WTC11 (cell line): ENCODE measurements around the gene F13A1. TPM values are rescaled to one million over a fixed set of nuclear protein-coding genes. Genes with fewer than 3 reads are reported as not detected.

Source experiments
- ATAC-seq: fragments of 200-7000 bp; cut with Tn5 transposase; 2 replicates; pipeline ENCODE4 v1.10.0; 2021; ENCODE audit warnings: mild to moderate bottlenecking, moderate library complexity
- CTCF ChIA-PET: fragments of 300-600 bp; sonication (Branson Sonifier 250); formaldehyde crosslinking; loops from one replicate; lab custom pipeline; 2021; ENCODE audit warnings: antibody characterized with exemption; lab: Charles Lee
- POLR2A ChIA-PET: fragments of 350-600 bp; sonication (Branson Sonifier 250); formaldehyde crosslinking; loops from one replicate; lab custom pipeline; 2021; ENCODE audit warnings: antibody characterized with exemption; lab: Charles Lee
- DNase-seq: peaks from one replicate; pipeline ENCODE4 v3.0.0; 2021; ENCODE audit warnings: low spot score
- H3K27ac Mint-ChIP-seq: 2 replicates; pipeline ENCODE4 v1.8.0; 2021; ENCODE audit warnings: mixed read lengths
- H3K27me3 Mint-ChIP-seq: 2 replicates; pipeline ENCODE4 v1.8.0; 2021; ENCODE audit warnings: low read depth, mild to moderate bottlenecking, moderate library complexity, mixed read lengths
- H3K36me3 Mint-ChIP-seq: 2 replicates; pipeline ENCODE4 v1.8.0; 2021; ENCODE audit warnings: mixed read lengths
- H3K4me1 Mint-ChIP-seq: 2 replicates; pipeline ENCODE4 v1.8.0; 2022; ENCODE audit warnings: mixed read lengths
- H3K4me3 Mint-ChIP-seq: 2 replicates; pipeline ENCODE4 v1.8.0; 2021; ENCODE audit warnings: mild to moderate bottlenecking, moderate library complexity, mixed read lengths
- H3K9me3 Mint-ChIP-seq: 2 replicates; pipeline ENCODE4 v1.8.0; 2021; ENCODE audit warnings: mixed read lengths
- CREB1 ChIP-seq: sonication (generic); formaldehyde crosslinking; IDR thresholded peaks from 2 replicates; pipeline ENCODE4 v1.8.0; 2023; ENCODE audit warnings: mild to moderate bottlenecking, missing genetic modification reagents
- ESRRA ChIP-seq: sonication (generic); formaldehyde crosslinking; IDR thresholded peaks from 2 replicates; pipeline ENCODE4 v1.8.1; 2022; ENCODE audit warnings: mild to moderate bottlenecking, missing genetic modification reagents, borderline replicate concordance
- FOXK1 ChIP-seq: sonication (generic); formaldehyde crosslinking; IDR thresholded peaks from 2 replicates; pipeline ENCODE4 v1.8.0; 2022; ENCODE audit warnings: mild to moderate bottlenecking, moderate library complexity, missing genetic modification reagents
- NFATC4 ChIP-seq: fragments of 250-450 bp; sonication (Bioruptor Pico); IDR thresholded peaks from 2 replicates; pipeline ENCODE4 v1.9.0; 2021; ENCODE audit warnings: mild to moderate bottlenecking
- NFE2L1 ChIP-seq: sonication (generic); formaldehyde crosslinking; IDR thresholded peaks from 2 replicates; pipeline ENCODE4 v1.8.1; 2023; ENCODE audit warnings: missing genetic modification reagents
- RELA ChIP-seq: sonication (generic); formaldehyde crosslinking; IDR thresholded peaks from 2 replicates; pipeline ENCODE4 v1.8.1; 2022; ENCODE audit warnings: missing genetic modification reagents, mild to moderate bottlenecking, borderline replicate concordance
- SMAD4 ChIP-seq: sonication (generic); formaldehyde crosslinking; IDR thresholded peaks from 2 replicates; pipeline ENCODE4 v1.8.0; 2022; ENCODE audit warnings: mild to moderate bottlenecking, missing genetic modification reagents
- SP1 ChIP-seq: sonication (generic); formaldehyde crosslinking; conservative IDR thresholded peaks from 2 replicates; pipeline ENCODE4 v1.8.1; 2022; ENCODE audit warnings: missing genetic modification reagents
- total RNA-seq: library from RNA; stranded (reverse); gene quantifications from 3 replicates; pipeline ENCODE4 v1.2.3, GENCODE V29; 2021
- TF ChIP-seq, protein P1 (sequence below): sonication (generic); formaldehyde crosslinking; IDR thresholded peaks from 2 replicates; pipeline ENCODE4 v1.8.1; 2023; ENCODE audit warnings: mild to moderate bottlenecking, missing genetic modification reagents, moderate library complexity
- TF ChIP-seq, protein P2 (sequence below): fragments of 250-450 bp; sonication (Bioruptor Pico); IDR thresholded peaks from 2 replicates; pipeline ENCODE4 v1.9.0; 2021; ENCODE audit warnings: mild to moderate bottlenecking, borderline replicate concordance
- TF ChIP-seq, protein P3 (sequence below): sonication (generic); formaldehyde crosslinking; IDR thresholded peaks from 2 replicates; pipeline ENCODE4 v1.8.0; 2022; ENCODE audit warnings: mild to moderate bottlenecking, missing genetic modification reagents
- TF ChIP-seq, protein P4 (sequence below): fragments of 200-600 bp; IDR thresholded peaks from 2 replicates; pipeline ENCODE4 v1.8.0; 2022; ENCODE audit warnings: antibody characterized with exemption
- TF ChIP-seq, protein P5 (sequence below): sonication (generic); formaldehyde crosslinking; IDR thresholded peaks from 2 replicates; pipeline ENCODE4 v1.8.1; 2023; ENCODE audit warnings: mild to moderate bottlenecking, missing genetic modification reagents
- TF ChIP-seq, protein P6 (sequence below): sonication (generic); formaldehyde crosslinking; IDR thresholded peaks from 2 replicates; pipeline ENCODE4 v1.8.1; 2022; ENCODE audit warnings: low read depth, mild to moderate bottlenecking, moderate library complexity, missing genetic modification reagents, borderline replicate concordance
- TF ChIP-seq, protein P7 (sequence below): sonication (generic); formaldehyde crosslinking; IDR thresholded peaks from 2 replicates; pipeline ENCODE4 v1.8.0; 2023; ENCODE audit warnings: mild to moderate bottlenecking, missing genetic modification reagents
- TF ChIP-seq, protein P8 (sequence below): fragments of 250-450 bp; sonication (Bioruptor Pico); IDR thresholded peaks from 2 replicates; pipeline ENCODE4 v2.1.2; 2022; ENCODE audit warnings: mild to moderate bottlenecking, moderate library complexity
- TF ChIP-seq, protein P9 (sequence below): sonication (generic); formaldehyde crosslinking; IDR thresholded peaks from 2 replicates; pipeline ENCODE4 v1.8.0; 2022; ENCODE audit warnings: mild to moderate bottlenecking, missing genetic modification reagents
- TF ChIP-seq, protein P10 (sequence below): sonication (generic); formaldehyde crosslinking; IDR thresholded peaks from 2 replicates; pipeline ENCODE4 v1.8.1; 2023; ENCODE audit warnings: mild to moderate bottlenecking, moderate library complexity, missing genetic modification reagents

The F13A1 gene
- total RNA-seq, 1 experiment from 2014 or later = 1.0 TPM

DNA sequence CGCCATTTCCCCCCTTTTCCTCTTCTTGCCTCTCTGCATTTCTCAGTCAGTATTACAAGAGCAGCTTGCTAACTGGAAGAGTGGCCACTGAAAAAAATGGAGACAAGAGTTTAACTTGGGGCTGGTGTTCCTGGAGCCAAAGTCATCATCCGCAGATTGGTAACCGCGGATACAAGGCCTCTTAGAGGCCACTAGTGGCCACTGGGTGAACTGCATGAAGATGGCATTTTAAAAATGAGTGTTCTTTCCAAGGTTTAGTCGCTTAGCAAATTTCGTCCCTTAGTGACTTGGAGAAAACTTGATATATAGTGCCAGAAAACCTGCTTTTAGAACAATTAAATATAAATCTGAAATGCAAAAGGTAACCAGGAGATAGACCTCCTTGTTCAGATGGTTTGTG is 4.8 kb downstream of the F13A1 start:
- no peak overlapping the region for H3K4me3 Mint-ChIP-seq
- CTCF ChIA-PET = no interaction called here
- no peaks in the 10 kb centered on the region for H3K9me3 Mint-ChIP-seq
- ATAC-seq (peak; percentile 17; the same call in 1 of the 2 replicates), DNase-seq (peak; percentile 65)
- TF ChIP-seq, protein P1, sequence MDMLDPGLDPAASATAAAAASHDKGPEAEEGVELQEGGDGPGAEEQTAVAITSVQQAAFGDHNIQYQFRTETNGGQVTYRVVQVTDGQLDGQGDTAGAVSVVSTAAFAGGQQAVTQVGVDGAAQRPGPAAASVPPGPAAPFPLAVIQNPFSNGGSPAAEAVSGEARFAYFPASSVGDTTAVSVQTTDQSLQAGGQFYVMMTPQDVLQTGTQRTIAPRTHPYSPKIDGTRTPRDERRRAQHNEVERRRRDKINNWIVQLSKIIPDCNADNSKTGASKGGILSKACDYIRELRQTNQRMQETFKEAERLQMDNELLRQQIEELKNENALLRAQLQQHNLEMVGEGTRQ (CRISPR knock-in tag) = no peak
- TF ChIP-seq NFE2L1 (CRISPR knock-in tag) (no peak), RELA (CRISPR knock-in tag) (no peak), ESRRA (CRISPR knock-in tag) (no peak), FOXK1 (CRISPR knock-in tag) (no peak)
- TF ChIP-seq, protein P2, sequence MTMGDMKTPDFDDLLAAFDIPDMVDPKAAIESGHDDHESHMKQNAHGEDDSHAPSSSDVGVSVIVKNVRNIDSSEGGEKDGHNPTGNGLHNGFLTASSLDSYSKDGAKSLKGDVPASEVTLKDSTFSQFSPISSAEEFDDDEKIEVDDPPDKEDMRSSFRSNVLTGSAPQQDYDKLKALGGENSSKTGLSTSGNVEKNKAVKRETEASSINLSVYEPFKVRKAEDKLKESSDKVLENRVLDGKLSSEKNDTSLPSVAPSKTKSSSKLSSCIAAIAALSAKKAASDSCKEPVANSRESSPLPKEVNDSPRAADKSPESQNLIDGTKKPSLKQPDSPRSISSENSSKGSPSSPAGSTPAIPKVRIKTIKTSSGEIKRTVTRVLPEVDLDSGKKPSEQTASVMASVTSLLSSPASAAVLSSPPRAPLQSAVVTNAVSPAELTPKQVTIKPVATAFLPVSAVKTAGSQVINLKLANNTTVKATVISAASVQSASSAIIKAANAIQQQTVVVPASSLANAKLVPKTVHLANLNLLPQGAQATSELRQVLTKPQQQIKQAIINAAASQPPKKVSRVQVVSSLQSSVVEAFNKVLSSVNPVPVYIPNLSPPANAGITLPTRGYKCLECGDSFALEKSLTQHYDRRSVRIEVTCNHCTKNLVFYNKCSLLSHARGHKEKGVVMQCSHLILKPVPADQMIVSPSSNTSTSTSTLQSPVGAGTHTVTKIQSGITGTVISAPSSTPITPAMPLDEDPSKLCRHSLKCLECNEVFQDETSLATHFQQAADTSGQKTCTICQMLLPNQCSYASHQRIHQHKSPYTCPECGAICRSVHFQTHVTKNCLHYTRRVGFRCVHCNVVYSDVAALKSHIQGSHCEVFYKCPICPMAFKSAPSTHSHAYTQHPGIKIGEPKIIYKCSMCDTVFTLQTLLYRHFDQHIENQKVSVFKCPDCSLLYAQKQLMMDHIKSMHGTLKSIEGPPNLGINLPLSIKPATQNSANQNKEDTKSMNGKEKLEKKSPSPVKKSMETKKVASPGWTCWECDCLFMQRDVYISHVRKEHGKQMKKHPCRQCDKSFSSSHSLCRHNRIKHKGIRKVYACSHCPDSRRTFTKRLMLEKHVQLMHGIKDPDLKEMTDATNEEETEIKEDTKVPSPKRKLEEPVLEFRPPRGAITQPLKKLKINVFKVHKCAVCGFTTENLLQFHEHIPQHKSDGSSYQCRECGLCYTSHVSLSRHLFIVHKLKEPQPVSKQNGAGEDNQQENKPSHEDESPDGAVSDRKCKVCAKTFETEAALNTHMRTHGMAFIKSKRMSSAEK (CRISPR knock-in tag) = no peak
- TF ChIP-seq, protein P3, sequence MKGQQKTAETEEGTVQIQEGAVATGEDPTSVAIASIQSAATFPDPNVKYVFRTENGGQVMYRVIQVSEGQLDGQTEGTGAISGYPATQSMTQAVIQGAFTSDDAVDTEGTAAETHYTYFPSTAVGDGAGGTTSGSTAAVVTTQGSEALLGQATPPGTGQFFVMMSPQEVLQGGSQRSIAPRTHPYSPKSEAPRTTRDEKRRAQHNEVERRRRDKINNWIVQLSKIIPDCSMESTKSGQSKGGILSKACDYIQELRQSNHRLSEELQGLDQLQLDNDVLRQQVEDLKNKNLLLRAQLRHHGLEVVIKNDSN (CRISPR knock-in tag) = no peak
- TF ChIP-seq, protein P4, sequence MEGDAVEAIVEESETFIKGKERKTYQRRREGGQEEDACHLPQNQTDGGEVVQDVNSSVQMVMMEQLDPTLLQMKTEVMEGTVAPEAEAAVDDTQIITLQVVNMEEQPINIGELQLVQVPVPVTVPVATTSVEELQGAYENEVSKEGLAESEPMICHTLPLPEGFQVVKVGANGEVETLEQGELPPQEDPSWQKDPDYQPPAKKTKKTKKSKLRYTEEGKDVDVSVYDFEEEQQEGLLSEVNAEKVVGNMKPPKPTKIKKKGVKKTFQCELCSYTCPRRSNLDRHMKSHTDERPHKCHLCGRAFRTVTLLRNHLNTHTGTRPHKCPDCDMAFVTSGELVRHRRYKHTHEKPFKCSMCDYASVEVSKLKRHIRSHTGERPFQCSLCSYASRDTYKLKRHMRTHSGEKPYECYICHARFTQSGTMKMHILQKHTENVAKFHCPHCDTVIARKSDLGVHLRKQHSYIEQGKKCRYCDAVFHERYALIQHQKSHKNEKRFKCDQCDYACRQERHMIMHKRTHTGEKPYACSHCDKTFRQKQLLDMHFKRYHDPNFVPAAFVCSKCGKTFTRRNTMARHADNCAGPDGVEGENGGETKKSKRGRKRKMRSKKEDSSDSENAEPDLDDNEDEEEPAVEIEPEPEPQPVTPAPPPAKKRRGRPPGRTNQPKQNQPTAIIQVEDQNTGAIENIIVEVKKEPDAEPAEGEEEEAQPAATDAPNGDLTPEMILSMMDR = peak; percentile 76
- TF ChIP-seq, protein P5, sequence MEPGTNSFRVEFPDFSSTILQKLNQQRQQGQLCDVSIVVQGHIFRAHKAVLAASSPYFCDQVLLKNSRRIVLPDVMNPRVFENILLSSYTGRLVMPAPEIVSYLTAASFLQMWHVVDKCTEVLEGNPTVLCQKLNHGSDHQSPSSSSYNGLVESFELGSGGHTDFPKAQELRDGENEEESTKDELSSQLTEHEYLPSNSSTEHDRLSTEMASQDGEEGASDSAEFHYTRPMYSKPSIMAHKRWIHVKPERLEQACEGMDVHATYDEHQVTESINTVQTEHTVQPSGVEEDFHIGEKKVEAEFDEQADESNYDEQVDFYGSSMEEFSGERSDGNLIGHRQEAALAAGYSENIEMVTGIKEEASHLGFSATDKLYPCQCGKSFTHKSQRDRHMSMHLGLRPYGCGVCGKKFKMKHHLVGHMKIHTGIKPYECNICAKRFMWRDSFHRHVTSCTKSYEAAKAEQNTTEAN = no peak
- POLR2A ChIA-PET = no interaction called here
- H3K4me1 Mint-ChIP-seq = peaks cover 26% of the 10 kb centered on the region
- no peaks in the 10 kb centered on the region for H3K36me3 Mint-ChIP-seq
- peaks cover 21% of the 10 kb centered on the region for H3K27me3 Mint-ChIP-seq
- H3K27ac Mint-ChIP-seq = no peak overlapping the region

DNA sequence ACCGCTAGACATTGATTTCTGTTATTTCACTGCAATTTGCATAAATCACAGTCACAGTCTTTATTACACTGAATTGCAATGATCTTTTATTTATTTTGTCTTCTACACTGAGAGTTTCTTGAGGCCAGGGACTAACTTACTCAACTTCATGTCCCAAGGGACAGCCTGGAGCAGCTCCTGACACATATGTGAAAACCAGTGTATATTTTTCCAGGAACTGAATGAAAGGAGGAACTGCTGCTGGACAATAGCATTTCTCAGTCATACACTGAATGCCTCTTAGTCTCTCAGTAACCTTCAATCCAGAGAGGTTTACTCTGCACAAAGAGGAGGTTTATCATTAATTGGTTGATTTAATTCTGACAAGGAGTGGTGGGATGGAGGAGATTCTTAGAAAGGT is 5.9 kb downstream of the F13A1 start:
- H3K27ac Mint-ChIP-seq = no peak overlapping the region
- CTCF ChIA-PET = no interaction called here
- TF ChIP-seq, protein P6, sequence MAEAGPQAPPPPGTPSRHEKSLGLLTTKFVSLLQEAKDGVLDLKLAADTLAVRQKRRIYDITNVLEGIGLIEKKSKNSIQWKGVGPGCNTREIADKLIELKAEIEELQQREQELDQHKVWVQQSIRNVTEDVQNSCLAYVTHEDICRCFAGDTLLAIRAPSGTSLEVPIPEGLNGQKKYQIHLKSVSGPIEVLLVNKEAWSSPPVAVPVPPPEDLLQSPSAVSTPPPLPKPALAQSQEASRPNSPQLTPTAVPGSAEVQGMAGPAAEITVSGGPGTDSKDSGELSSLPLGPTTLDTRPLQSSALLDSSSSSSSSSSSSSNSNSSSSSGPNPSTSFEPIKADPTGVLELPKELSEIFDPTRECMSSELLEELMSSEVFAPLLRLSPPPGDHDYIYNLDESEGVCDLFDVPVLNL (CRISPR knock-in tag) = no peak
- TF ChIP-seq SP1 (no peak), CREB1 (CRISPR knock-in tag) (no peak), FOXK1 (CRISPR knock-in tag) (no peak), NFATC4 (CRISPR knock-in tag) (no peak), SMAD4 (CRISPR knock-in tag) (no peak), NFE2L1 (CRISPR knock-in tag) (no peak)
- TF ChIP-seq, protein P7, sequence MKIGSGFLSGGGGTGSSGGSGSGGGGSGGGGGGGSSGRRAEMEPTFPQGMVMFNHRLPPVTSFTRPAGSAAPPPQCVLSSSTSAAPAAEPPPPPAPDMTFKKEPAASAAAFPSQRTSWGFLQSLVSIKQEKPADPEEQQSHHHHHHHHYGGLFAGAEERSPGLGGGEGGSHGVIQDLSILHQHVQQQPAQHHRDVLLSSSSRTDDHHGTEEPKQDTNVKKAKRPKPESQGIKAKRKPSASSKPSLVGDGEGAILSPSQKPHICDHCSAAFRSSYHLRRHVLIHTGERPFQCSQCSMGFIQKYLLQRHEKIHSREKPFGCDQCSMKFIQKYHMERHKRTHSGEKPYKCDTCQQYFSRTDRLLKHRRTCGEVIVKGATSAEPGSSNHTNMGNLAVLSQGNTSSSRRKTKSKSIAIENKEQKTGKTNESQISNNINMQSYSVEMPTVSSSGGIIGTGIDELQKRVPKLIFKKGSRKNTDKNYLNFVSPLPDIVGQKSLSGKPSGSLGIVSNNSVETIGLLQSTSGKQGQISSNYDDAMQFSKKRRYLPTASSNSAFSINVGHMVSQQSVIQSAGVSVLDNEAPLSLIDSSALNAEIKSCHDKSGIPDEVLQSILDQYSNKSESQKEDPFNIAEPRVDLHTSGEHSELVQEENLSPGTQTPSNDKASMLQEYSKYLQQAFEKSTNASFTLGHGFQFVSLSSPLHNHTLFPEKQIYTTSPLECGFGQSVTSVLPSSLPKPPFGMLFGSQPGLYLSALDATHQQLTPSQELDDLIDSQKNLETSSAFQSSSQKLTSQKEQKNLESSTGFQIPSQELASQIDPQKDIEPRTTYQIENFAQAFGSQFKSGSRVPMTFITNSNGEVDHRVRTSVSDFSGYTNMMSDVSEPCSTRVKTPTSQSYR = no peak
- TF ChIP-seq, protein P8, sequence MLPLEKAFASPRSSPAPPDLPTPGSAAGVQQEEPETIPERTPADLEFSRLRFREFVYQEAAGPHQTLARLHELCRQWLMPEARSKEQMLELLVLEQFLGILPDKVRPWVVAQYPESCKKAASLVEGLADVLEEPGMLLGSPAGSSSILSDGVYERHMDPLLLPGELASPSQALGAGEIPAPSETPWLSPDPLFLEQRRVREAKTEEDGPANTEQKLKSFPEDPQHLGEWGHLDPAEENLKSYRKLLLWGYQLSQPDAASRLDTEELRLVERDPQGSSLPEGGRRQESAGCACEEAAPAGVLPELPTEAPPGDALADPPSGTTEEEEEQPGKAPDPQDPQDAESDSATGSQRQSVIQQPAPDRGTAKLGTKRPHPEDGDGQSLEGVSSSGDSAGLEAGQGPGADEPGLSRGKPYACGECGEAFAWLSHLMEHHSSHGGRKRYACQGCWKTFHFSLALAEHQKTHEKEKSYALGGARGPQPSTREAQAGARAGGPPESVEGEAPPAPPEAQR (CRISPR knock-in tag) = no peak
- TF ChIP-seq, protein P9, sequence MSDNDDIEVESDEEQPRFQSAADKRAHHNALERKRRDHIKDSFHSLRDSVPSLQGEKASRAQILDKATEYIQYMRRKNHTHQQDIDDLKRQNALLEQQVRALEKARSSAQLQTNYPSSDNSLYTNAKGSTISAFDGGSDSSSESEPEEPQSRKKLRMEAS (CRISPR knock-in tag) = no peak
- TF ChIP-seq, protein P10, sequence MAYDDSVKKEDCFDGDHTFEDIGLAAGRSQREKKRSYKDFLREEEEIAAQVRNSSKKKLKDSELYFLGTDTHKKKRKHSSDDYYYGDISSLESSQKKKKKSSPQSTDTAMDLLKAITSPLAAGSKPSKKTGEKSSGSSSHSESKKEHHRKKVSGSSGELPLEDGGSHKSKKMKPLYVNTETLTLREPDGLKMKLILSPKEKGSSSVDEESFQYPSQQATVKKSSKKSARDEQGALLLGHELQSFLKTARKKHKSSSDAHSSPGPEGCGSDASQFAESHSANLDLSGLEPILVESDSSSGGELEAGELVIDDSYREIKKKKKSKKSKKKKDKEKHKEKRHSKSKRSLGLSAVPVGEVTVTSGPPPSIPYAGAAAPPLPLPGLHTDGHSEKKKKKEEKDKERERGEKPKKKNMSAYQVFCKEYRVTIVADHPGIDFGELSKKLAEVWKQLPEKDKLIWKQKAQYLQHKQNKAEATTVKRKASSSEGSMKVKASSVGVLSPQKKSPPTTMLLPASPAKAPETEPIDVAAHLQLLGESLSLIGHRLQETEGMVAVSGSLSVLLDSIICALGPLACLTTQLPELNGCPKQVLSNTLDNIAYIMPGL = no peak

More for the DNA sequence above, 5.9 kb downstream of the F13A1 start:
- POLR2A ChIA-PET = no interaction called here
- Mint-ChIP-seq H3K4me1 (peaks cover 21% of the 10 kb centered on the region), H3K9me3 (no peaks in the 10 kb centered on the region), H3K36me3 (no peaks in the 10 kb centered on the region), H3K27me3 (peaks cover 11% of the 10 kb centered on the region), H3K4me3 (no peak overlapping the region)
- no peak for DNase-seq
- ATAC-seq = no peak
